D721Med (cell line): Measurements from ENCODE around the gene PSMB1.

ENCODE experiments used
- DNase-seq: peaks from one replicate; pipeline ENCODE4 v3.0.0; 2011; ENCODE audit warnings: low spot score; ENCODE audit not compliant: insufficient read length
- FAIRE-seq: peaks from 2 replicates; lab custom pipeline; 2011; peaks lifted over from hg19 to GRCh38; lab: Jason Lieb, UNC
- TF ChIP-seq, protein P1 (sequence below): IDR thresholded peaks from 2 replicates; pipeline ENCODE4 v1.5.1; 2012; ENCODE audit warnings: mild to moderate bottlenecking, control low read depth; ENCODE audit not compliant: insufficient read depth; ENCODE audit errors: missing control alignments

The PSMB1 gene

DNA sequence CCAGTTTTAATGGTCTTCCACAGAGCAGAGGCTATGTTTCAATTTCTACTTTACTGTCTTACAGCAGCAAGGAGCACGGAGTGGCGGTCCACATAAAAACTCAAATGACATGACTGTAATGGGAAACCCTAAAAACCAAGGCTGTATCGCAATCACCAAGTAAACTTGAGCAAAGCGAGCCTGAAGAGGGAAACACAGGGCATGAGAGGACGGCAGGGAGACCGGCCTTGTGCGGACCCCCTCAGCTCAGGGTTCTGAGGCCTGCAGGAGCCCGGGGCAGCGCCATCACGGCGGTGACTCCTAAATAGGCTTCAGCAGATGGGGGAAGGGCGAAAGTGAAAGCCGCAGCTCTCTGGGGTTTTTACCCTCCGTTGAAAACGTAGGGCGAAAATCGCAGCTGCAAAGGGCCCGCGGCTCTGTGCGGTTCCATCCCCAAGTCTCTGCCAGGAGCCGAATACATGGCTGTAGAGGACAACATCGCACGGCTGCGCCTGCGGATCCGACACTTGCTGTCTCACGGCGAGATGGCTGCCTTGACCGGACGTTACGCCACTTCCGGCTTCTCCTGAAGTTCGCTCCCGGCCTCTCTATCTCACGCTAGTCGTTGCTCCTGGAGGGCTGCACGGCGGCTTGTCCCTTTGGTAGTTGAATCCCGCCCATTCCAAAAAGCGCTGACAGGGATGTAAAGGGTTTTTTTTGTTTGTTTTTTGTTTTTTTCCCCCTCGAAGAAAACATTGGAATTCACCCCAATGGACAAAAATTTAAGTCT is at the start of gene PSMB1:
Gene PSMB1, minus strand, starts transcription at position 543 of the 769 bp plus-strand sequence. Its CDS starts 65 bp downstream, at position 478.
- no peak for DNase-seq
- TF ChIP-seq, protein P1, sequence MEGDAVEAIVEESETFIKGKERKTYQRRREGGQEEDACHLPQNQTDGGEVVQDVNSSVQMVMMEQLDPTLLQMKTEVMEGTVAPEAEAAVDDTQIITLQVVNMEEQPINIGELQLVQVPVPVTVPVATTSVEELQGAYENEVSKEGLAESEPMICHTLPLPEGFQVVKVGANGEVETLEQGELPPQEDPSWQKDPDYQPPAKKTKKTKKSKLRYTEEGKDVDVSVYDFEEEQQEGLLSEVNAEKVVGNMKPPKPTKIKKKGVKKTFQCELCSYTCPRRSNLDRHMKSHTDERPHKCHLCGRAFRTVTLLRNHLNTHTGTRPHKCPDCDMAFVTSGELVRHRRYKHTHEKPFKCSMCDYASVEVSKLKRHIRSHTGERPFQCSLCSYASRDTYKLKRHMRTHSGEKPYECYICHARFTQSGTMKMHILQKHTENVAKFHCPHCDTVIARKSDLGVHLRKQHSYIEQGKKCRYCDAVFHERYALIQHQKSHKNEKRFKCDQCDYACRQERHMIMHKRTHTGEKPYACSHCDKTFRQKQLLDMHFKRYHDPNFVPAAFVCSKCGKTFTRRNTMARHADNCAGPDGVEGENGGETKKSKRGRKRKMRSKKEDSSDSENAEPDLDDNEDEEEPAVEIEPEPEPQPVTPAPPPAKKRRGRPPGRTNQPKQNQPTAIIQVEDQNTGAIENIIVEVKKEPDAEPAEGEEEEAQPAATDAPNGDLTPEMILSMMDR, result no peak
- FAIRE-seq, result no peak

DNA sequence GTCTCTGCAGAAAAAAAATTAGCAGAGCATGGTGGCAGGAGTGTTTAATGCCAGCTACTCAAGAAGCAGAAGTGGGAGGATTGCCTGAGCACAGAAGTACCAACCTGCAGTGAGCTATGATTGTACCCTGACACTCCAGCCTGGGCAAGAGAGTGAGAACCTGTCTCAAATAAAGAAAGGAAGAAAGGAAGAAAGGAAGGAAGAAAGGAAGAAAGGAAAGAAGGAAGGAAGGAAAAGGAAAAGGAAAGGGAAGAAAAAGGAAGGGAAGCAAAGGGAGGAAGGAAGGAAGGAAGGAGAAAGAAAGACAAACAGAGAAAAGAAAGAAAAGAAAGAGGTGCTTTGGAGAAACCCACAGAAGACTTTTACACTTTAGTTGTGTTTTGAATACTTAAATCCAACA is 44.2 kb upstream of the PSMB1 start:
- TF ChIP-seq, protein P1, result no peak
- DNase-seq, result no peak
- no peak for FAIRE-seq

DNA sequence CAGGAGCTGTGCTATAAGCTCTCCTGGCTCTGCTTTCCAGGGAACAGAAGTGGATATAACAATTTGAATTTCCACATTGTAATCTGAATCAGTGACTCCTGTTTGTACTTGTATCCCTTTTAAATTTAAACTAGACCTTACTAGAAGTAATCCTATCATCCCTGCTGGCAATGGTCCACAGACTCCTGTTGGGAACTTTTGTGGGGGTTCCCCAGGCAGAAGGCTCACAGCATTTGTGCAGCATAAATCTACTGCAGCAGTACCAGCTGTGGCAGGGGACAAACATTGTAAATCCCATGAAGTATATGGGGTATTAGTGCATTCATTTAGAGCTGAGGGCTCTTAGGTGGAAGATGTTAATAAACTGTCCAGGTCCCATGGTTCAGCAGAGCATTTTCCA is 43.3 kb upstream of the PSMB1 start:
- FAIRE-seq (no peak), DNase-seq (no peak)
- TF ChIP-seq, protein P1, result no peak

DNA sequence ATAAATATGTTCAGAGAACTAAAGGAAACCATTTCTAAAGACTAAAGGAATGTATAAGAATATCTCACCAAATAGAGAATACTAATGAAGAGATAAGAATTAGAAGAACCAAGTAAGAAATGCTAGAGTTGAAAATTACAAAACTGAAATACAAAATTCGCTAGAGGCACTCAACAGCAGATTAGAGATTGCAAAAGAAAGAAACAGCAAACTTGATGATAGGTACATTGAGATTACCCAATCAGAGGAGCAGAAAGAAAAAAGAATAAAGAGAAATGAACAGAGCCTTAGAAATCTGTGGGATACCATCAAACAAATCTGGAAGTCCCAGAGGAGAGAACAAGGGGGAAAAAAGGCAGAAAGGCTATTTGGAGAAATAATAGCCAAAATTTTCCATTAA is 37.6 kb upstream of the PSMB1 start:
- FAIRE-seq (no peak), DNase-seq (no peak)
- TF ChIP-seq, protein P1, result no peak

DNA sequence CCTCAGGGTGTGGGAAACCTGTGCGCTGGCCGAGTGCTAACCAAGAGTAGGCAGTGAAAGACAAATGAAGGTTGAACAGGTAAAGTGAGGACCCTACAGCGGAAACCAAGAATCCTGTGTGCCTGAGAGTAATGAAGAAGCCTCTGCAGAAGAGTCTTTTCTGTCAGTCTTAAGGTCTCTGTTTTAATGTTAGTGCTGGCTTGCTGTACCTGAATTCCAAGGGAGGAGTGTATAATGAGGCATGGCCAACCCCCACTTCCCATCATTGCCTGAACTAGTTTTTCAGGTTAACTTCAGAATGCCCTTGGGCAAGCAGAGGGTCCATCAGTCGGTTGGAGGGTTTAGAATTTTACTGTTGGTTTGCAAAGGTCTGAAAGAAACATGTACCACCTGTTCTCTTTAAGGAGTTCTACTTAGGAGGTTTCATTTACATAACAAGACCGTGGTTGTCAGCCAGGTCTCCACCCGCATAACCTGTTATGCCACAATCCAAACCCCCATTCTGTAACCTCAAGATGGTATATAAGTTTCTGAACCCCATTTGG is 31.9 kb upstream of the PSMB1 start:
- DNase-seq, result no peak
- TF ChIP-seq, protein P1, result no peak
- FAIRE-seq, result no peak

DNA sequence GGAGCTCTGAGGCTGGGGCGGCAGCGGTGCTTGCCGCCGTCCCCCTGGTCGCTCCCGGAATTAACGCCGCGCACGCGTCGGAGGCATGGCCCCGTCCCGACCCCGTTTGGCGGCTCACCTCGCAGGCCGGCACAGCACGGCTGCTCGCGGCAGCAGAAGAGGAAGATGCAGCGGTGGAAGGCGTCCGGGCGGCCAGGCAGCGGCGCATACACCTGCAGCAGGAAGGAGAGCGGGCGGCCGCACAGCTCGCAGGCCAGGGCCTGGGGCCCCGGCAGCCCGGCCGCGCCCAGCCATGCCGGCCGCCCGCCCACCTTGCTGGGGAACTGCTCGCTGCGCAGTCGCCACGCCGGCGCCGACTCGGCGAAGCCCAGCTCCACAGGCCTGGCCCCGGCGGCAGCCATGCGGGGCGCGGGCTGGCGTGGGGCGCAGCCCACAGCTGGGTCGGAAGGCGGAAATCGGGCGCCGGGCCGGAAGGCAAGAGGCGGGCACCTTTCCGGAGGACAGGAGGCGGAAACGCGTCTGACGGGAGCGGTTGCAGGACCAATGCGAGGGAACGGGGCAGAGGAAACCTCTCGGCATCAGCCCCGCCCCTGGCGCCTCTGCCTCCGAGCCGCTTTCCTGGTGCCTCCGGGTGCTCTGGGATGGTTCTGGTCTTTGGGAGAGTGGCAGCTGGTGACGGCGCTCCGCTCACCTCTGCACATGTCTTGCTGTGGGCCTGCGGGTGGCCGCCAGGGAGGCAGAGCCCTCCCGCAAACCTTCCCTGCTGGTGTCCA is 31.3 kb upstream of the PSMB1 start, which contains the start of gene PDCD2:
Gene PDCD2, minus strand, starts transcription at position 457 of the 773 bp plus-strand sequence. Its CDS starts 56 bp downstream, at position 401.
- TF ChIP-seq, protein P1, result no peak
- peak; percentile 85 for DNase-seq
- no peak for FAIRE-seq
